NCI-H1694 treated with DMSO at 0.1 percent for 48 hours (cell line): ENCODE measurements around the gene PYDC2.
"Not testable (repeated sequence)": the region's sequence is repeated elsewhere in the genome, so short reads cannot be mapped to it uniquely, and the experiment has no call there.

Experiments used
- DNase-seq: peaks from one replicate; lab custom pipeline; 2025; lab: John Stamatoyannopoulos, UW

The PYDC2 gene

DNA sequence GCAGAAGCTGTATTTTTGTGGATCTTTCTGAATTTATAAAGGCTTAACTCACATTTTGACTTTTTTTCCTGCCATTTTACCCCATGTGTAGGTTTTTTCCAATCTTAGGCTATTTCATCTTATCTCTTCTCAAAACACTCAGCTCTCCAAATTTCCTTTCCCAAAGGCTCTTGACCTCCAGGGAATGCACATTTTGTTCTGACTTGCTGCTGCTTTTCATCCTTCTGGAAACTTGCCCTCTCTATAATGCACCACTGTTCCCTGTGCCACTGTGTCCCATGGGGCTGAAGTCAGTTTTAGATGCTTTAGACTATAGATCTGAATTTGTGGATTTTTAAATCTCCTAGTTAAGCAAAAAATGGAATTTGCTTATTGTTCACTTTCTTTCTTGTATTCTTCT, 9.1 kb downstream of the PYDC2 start:
- no peak for DNase-seq

DNA sequence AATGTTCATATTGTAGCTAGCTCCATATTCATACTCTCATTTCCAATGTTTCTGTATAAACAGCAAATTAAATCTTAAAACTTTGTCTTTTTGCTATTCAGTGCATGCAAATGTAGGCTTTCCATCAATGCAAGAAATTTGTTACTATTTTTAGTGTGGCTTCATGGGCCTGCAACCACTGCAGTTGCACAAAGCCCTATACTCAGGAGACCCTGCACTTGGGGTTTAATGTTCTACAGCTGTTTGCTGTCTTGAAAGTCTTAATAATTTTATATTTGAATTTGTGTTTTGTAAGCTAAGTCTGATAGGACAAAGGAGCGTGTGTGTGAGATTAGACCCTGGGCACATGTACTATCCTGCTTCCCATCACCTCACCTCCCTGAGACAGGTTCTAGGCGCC, 9.6 kb downstream of the PYDC2 start:
- no peak for DNase-seq

DNA sequence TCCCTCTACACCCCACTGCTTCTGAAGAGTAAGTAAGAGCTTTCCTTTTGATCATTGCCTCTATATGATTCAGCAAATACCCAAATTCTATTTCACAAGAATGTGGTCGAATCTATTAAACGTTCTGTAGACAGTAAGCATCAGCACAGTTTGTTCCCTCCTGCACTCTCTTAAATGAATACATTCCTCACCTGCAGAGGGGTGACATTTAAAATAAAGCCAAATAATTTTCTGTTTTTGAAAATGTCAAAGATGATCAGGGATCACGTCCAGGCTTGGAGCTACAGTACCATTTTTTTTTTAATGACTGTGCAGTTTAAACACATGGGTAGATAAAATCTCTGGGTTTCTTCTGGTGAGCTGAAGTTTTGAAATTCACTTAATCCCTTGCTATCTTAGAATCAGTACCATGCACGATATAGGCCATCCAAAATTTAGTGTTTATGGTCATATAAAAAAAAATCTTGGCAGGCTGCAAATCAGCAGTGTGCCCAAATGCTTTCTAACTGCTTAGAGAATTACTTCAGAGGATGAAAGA, 12.8 kb downstream of the PYDC2 start:
- DNase-seq: no peak

DNA sequence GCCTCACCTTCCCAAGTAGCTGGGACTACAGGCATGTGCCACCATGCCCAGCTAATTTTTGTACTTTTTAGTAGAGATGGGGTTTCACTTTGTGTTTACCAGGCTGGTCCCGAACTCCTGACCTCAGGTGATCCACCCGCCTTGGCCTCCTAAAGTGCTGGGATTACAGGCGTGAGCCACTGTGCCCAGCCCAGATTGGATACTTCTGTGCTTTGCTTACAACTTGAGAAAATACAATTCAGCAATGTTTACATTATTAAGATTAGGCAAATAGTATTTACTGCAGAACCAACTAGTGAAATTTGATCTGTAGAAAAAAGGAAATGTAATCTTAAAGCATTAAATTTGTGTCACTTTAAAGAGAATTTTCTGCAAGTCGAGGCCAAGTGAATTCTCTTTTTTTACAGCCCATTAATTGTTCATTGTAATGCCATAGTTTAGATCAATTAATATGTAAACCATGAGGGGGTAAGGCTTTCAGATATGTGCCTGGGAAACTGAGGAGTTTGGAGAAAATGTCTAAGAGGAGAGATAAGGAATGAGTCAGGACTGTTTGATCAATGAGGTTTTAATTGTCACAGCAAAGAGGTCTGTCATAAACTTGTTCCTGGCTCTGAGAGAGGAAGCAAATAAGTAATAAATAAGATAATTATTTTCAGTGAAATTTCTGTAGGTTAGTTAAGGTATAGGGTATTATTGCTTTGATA, 15.3 kb downstream of the PYDC2 start:
- no peak for DNase-seq

DNA sequence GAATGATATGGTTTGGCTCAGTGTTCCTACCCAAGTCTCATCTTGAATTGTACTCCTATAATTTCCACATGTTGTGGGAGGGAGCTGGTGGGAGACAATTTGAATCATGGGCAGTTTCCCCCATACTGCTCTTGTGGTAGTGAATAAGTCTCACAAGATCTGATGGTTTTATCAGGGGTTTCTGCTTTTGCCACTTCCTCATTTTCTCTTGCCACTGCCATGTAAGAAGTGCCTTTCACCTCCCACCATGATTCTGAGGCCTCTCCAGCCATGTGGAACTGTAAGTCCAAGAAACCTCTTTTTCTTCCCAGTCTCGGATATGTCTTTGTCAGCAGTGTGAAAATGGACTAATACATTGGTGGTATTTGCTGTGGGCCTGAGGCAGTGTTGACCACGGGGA, 23.0 kb downstream of the PYDC2 start:
- DNase-seq: not testable (repeated sequence)

DNA sequence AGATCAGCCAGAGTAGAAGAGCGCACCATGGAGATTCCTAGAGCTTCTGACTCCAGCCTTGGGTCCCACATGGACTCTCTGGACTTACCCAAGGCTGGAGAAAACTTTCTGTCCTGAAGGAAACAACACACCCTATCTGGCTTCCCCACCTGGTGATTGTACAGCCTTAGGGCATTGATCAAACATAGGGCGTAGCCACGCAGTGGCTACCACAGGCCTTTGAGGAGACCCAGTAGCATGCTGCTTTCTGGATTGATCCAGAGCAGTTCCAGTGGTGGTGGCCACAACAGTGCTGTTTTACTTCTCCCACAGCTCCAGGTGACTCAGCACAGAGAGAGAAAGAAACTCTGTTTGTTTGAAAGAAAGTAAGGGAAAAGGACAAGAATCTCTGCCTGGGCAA, 23.5 kb downstream of the PYDC2 start:
- no peak for DNase-seq

DNA sequence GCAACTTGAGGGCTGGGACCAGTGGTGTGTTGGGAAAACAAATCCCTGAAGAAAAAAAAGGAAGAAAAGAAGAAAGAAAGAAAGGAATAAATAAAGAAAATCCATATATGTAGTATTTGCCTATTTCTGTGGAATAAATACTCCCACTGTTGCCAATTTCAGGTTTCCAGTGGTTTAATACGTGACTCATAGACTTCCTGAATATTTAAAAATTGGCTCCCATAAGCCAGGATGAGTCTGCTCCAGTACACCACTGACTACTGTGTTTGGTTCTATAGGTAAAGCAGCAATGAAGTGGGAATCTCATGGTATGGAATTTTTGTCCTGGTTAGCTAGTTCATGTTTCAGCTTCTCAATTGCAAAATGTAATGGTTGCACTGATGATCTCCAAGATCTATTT, 31.6 kb downstream of the PYDC2 start:
- DNase-seq: no peak

DNA sequence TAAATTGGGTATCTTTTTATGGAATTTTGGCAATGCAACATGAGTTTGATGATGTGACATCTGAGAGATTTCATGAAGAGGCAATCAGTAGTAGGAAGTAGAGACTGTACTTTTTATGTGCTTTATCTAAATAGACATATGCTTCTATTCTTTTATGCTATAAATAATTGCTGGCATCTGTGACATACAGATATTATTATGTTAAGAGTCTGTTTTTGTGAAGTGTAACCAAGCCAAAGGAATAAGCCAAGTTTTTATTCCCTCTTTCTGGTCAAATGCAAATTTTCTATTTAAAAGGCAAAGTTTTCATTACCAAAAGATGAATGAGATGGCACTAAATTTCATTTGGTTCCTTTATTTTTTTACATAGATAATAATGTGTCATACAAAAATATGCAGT, 32.4 kb downstream of the PYDC2 start:
- no peak for DNase-seq

DNA sequence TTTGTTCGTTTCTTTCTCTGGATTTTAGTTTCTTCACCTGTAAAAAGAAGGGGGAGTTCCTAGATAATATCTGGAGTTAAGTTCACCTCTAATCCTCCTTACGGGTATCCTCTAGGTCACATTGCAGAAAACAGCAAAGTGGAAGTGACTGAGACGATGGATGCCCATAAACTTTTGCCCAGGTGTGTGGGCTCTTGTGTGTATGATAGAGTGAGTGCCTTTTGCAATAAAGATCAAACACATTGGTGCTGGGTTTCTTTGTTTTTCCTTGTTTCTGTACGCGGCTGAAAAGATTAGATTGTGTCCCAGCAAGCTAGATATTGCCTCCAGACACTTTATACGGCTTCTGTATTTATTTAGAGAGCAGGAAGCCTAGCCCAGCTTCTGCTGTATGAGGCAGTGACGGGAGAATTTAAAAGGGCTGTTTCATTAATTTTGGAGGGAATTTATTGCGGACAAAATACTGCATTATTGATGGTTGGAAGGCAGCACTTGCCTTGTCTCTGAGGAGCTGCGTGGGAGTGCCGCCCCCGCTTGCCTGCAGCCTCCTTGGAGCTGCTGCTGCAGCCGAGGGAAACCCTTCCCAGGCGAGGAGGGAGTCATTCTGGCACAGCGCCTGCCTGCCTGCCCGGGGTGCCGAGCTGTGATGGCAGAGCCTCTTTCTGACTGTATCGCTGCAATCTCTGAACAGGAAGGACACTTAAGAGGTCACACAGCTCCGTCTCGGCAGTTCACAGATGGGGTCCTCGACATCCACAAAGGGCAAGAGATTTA, 38.5 kb downstream of the PYDC2 start:
- DNase-seq: no peak

DNA sequence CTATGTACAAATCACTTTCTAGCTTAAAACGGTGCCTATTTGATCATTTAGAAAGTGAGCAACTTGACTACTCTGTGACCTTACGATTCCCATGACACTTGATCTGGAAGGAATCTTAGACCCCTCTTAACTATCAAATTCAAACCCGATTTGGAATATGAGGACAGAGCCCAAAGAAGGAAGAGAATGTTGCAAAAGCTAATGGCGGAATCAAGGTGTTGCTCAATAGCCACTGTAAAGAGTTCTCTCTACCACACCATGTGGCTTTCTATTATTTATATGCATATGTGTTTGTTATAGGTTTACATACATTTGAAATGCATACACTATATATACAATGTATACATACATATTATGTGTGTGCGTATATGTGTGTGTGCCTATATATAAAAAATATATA, 39.9 kb downstream of the PYDC2 start:
- DNase-seq: no peak

DNA sequence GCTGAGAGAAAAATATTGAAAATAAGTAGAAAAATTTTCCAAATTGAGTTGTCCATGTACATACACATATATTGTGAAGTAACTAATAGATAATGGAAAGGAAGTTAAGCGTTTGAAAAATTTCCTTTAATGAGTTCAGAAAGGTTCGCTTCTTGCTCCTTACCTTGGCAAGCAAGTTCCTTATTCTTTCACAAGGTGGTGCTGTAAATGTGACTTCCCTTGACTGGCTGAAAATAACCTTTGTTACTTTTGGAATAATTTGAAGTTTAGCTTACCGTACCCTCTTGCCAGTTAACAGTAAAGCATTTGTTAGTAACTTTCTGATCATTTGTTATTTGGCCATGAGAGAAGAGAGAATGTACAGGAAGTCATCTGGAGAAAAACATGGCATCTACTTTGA, 41.6 kb downstream of the PYDC2 start:
- DNase-seq: no peak

DNA sequence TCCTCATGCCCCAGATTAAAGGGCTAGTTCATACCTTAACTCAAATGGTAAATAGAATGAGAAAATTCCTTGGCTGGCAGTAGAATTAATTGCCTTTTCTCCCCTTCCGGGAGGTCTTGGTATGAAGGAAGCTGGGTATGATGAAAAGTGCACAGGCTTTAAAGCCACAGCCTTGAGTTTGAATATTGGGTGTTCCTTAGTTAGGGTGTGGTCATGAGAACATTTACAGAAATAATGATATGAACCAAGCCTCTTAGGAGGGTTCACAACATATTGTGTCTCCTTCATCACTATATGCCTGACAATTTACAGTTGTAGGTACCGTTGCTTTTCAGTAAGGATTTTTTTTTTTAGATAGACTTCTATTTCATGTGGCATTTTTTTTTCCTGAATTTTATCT, 48.1 kb downstream of the PYDC2 start:
- DNase-seq: no peak
